LNCaP clone FGC (cell line): ENCODE measurements around the gene VSIG1.

Experiments
- DNase-seq: peaks from one replicate; pipeline ENCODE4 v3.0.0-alpha.2; 2011; ENCODE audit warnings: low read depth
- H3K4me3 ChIP-seq: 2 replicates; pipeline ENCODE4 v1.5.1; 2011; ENCODE audit warnings: mild to moderate bottlenecking, low read depth, low read length, control low read depth
- TF ChIP-seq, protein P1 (sequence below): IDR thresholded peaks from 2 replicates; pipeline ENCODE4 v1.5.1; 2012; ENCODE audit warnings: mild to moderate bottlenecking; ENCODE audit not compliant: control insufficient read depth, insufficient read depth; ENCODE audit errors: extremely low read depth

The VSIG1 gene

DNA sequence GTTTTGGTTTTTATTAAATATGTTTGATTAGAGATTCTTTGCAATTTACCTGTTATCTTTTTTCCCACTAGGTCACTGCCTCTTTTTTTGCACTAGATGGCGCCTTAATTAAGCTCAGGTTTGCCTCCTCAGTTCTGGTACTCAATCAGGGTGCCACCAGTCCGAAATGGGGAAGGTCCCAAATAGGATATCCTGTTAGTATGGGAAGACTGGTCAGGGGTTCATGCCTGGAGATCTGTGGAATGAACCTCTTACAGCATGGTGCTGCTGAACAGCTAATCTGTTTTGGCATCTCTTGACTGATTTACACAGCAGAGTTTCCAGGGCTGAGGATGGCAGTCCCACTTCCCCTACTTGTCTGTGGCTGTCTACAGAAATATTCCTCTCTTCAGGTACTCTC is 24.2 kb upstream of the VSIG1 start:
- H3K4me3 ChIP-seq = no peak overlapping the region
- no peak for DNase-seq
- TF ChIP-seq, protein P1, sequence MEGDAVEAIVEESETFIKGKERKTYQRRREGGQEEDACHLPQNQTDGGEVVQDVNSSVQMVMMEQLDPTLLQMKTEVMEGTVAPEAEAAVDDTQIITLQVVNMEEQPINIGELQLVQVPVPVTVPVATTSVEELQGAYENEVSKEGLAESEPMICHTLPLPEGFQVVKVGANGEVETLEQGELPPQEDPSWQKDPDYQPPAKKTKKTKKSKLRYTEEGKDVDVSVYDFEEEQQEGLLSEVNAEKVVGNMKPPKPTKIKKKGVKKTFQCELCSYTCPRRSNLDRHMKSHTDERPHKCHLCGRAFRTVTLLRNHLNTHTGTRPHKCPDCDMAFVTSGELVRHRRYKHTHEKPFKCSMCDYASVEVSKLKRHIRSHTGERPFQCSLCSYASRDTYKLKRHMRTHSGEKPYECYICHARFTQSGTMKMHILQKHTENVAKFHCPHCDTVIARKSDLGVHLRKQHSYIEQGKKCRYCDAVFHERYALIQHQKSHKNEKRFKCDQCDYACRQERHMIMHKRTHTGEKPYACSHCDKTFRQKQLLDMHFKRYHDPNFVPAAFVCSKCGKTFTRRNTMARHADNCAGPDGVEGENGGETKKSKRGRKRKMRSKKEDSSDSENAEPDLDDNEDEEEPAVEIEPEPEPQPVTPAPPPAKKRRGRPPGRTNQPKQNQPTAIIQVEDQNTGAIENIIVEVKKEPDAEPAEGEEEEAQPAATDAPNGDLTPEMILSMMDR = peak; percentile 50

DNA sequence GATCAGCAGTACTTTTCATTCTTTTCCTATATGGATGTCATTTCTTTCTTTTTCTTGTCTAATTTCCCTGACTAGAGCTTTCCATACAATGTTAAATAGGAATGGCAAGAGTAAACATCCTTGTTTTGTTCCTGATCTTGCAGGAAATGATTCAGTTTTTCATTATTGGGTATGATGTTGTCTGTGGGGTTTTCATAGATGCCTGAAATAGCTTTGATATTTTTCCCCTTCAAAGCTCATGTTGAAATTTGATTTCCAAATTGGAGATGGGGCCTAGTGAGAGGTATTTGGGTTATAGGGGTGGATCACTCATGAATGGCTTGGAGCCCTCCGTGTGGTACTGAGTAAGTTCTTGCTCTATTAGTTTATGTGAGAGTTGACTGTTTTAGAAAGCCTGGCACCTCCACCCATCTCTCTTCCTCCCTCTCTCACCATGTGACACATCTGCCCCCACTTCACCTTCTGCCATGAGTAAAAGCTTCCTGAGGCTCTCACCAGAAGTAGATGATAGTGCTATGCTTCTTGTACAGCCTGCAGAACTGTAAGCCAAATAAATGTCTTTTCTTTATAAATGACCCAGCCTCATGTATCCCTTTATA is 22.3 kb upstream of the VSIG1 start:
- TF ChIP-seq, protein P1 = no peak
- DNase-seq = no peak
- no peak overlapping the region for H3K4me3 ChIP-seq

DNA sequence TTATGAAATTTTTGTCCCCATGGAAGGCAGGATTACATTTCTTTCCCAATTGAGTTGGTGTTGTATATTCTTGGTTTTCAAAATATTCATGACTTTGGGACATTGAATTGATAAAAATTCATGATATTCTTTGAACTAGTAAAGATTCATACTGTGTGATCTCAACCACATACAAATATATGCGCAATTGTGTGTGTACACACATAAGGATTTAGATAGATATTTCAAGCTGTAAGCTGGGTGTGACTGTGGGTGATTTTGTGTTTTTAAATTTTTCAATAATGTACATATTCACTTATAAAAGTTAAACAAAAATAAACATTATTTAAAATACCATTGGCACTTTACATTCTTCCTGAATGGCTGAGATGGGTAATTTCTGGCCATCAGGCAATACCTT is 19.5 kb upstream of the VSIG1 start:
- DNase-seq = no peak
- TF ChIP-seq, protein P1 = no peak
- no peak overlapping the region for H3K4me3 ChIP-seq

DNA sequence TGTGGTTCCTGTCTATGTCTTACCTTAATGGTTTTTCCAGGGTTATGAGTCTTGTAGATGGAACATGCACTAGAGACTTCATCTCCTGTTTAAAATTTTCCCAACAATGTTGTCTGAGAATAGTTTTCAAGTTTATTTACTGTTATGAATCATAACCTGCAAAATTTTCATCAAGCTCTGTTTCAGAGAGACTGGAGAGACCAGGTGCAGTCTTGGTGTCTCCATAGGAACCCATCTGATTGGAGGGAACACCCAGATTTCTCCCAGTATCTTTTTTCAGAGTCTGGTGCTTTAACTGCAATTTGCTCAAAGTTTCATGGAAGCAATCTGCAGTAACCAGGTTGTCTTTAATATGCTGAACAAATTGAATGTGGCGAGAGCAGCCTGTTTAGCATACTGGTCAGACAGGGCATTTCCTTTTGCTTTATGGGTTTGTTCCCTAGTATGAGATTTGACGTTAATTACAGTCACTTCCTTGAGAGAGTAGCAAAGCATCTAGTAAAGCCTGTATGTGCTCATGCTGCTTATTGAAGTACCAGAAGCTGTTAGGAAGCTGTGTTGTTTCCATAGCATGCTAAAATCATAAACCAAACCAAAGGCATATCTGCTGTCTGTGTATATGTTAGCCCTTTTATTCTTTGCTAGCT is 18.8 kb upstream of the VSIG1 start:
- no peak overlapping the region for H3K4me3 ChIP-seq
- TF ChIP-seq, protein P1 = no peak
- peak; percentile 15 for DNase-seq

DNA sequence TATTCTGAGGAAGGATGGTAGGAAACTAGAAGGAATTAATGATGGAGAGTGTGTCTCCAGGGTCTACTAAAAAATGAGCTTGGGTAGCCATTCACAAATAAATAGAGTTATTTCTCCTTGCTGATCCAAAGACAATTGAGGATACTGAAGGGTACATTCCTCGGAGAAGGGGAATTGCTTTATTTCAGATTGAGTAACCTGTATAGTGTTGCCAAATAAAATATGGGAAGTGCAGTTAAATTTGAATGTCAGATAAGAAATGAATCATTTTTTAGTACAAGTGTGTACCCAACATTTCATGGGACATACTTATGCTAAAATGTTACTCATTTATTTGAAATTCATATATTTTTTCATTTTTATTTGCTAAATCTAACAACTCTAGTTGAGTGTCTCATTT is 16.0 kb upstream of the VSIG1 start:
- H3K4me3 ChIP-seq = no peak overlapping the region
- TF ChIP-seq, protein P1 = no peak
- DNase-seq = no peak

DNA sequence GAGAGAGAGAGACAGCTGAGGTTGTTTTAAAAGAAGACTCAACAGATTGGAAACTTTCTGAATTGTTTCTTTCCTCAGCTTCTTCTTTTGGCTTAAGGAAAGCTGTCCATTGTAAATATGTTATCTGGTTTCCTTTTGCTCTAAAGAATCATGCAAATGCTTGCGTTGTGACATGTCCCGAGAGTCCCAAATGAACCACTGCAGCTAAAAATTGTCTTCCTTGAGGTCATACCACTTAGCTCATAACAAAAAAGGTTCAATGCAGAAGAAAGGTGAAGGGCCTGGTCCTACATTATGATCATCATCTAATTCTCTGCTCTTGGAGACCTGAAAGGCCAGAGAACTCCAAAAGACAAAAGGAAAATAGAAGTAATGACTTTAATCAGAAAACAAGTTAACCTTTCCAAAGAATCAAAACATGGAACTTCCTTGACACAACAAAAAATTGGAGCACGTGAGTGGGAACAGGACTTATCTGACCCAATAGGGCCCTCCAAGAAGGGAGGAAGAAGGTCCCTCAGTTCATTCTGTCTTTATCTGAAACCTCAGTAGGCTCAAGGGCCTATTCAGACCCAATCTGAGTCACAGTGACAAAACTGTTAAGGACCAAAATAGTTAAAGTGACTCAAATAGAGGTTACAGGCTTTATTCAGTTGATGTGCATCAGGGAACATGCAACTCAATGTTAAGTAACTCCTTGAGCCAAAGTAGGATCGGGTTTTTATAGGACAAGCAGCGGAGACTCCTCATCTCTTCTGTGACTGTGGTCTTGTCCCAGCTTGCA is 14.7 kb upstream of the VSIG1 start:
- TF ChIP-seq, protein P1 = no peak
- no peak for DNase-seq
- H3K4me3 ChIP-seq = no peak overlapping the region

DNA sequence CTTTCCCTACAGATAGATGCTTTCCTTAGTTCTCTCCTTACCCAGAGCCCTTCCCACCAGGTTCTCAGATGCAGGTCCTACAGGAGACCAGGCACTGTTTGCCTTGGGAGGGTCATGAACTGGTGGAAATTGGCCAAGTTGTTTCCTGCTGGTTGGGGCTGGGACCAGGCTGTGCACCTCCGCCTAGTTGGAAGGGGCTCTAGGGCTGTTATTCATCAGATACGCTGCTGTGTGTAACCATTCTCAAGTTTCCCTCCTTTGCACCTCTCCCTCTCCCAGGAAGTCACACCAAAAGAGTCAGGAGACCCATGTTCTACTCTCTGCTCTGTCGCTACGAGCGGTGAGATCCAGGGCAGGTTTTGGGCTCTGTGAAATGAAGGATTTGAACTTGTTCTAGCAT is 11.9 kb upstream of the VSIG1 start:
- TF ChIP-seq, protein P1 = no peak
- H3K4me3 ChIP-seq = no peak overlapping the region
- DNase-seq = no peak
